DMS 273 treated with DMSO at 0.1 percent for 48 hours (cell line): ENCODE data around the gene ARHGAP26.
A peak's percentile ranks its signal among the peaks of the same experiment; 100 is the strongest.
"Not testable (repeated sequence)": the region's sequence is repeated elsewhere in the genome, so short reads cannot be mapped to it uniquely, and the experiment has no call there.

Experiments used
- DNase-seq: peaks from one replicate; lab custom pipeline; 2025; lab: John Stamatoyannopoulos, UW

ARHGAP26 gene

GRCh38 chr5:143086546-143086907, 316.4 kb downstream of the ARHGAP26 start:
- no peak for DNase-seq

DNA sequence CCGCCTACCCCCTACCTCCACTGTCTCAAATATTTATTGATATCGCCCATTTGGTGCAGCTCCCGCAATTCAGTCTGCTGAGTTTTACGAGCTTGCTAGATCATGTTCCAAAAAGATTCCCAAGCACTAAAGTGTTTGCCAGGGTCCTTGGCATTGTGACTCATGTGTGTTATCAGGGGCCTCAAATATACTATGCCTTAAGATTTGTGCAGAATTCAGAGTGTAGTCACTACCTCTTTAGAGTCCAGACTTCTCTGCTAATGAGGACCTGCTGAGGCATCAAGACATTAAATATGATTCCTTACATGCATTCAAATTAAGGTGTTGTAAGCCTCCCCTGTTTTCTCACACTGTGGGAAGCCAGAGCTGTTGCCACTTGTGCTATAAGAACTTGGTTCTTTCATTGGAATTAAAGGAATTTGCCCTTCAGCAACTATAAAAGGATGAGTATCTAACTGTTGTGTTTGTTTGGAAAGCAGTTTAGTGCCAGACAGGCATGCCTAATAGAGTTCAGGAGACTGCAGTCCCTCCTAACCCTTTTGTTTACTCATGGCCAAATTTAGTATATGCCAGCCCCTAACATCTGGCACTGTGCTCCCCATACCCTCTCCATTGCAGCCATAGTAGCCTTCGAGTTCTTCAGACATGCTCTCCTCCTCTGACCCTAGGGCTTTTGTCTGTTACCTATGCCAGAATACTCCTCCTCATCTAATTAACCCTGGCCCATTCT, 316.9 kb downstream of the ARHGAP26 start:
- DNase-seq = peak; percentile 56

DNA sequence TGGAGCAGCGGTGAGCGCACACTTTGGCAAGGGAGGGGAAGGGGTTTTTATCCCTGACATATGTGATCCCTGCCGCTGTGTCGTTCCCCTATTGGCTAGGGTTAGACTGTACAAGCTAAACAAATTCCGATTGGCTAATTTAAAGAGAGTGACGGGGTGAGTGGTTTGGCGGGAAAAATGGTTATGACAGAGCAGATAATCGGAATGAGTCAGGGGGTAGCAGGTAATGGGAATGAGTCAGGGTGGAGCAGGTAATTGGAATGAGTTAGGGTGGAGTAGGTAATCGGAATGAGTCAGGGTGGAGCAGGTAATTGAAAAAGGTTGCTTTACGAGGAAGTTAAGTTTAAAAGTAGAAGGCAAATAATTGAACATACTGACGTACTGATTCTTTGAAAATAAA, 318.5 kb downstream of the ARHGAP26 start:
- DNase-seq = not testable (repeated sequence)

- DNase-seq = not testable (repeated sequence)
Measured at GRCh38 chr5:143090044-143090443, 319.9 kb downstream of the ARHGAP26 start.

- DNase-seq = not testable (repeated sequence)
Measured at GRCh38 chr5:143092711-143093451, 322.7 kb downstream of the ARHGAP26 start.

- no peak for DNase-seq
Measured at GRCh38 chr5:143093452-143094086, 323.4 kb downstream of the ARHGAP26 start.

DNA sequence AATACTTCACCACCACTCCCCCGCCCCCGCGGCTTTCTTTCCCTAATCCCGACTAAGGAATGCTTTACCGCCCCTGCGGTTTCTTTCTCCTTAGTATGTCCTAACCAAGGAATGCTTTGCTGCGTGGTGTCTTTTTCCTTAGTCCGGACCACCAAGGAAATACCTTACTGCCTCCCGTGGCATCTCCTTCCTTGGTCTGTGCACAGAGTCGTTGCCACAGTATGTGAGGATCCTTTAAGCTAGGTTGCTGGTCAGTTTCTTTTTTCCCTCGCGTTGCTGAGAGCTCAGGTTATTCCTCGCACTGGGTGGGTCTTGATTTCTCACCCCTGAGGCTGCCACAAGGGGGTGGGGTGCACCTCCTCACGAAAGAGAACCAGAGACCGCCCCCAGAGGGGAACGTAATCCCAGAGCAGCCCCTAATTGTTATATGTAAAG, 323.9 kb downstream of the ARHGAP26 start:
- DNase-seq = no peak

DNA sequence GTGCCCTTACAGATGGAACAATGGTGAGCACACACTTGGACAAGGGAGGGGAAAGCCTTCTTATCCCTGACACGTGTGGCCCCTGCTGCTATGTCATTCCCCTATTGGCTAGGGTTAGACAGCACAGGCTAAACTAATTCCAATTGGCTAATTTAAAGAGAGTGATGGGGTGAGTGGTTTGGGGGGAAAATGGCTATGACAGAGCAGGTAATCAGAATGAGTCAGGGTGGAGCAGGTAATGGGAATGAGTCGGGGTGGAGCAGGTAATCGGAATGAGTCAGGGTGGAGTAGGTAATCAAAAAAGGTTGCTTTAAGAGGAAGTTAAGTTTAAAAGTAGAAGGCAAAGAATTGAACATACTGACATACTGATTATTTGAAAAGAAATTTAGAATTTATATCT, 324.4 kb downstream of the ARHGAP26 start:
- DNase-seq = not testable (repeated sequence)

GRCh38 chr5:143101121-143101520, 330.9 kb downstream of the ARHGAP26 start:
- DNase-seq = no peak

- DNase-seq = no peak
Measured at GRCh38 chr5:143101725-143102386, 331.7 kb downstream of the ARHGAP26 start.

DNA sequence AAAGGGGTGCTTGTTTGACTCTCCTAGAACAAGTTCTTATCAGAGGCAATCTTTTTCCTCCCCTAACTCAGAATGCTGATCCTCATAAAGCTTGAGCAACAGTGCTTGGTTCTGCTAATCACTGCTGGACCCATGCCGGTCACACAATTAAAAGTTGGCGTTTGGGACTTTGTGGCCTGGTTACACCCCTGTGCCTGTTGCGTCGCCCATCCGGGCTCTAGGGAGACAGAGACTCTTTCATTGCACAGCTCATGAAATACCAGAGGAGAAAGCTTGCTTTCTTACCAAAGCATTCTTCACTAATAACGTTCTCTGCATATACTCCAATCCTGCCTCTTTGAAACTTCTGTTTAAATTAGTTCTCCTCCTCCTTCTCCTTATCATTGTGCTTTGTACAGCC, 332.2 kb downstream of the ARHGAP26 start:
- DNase-seq = no peak

GRCh38 chr5:143105216-143105905, 335.2 kb downstream of the ARHGAP26 start:
- DNase-seq = no peak

- peak; percentile 68 for DNase-seq
Measured at GRCh38 chr5:143106174-143106573, 336.0 kb downstream of the ARHGAP26 start.

DNA sequence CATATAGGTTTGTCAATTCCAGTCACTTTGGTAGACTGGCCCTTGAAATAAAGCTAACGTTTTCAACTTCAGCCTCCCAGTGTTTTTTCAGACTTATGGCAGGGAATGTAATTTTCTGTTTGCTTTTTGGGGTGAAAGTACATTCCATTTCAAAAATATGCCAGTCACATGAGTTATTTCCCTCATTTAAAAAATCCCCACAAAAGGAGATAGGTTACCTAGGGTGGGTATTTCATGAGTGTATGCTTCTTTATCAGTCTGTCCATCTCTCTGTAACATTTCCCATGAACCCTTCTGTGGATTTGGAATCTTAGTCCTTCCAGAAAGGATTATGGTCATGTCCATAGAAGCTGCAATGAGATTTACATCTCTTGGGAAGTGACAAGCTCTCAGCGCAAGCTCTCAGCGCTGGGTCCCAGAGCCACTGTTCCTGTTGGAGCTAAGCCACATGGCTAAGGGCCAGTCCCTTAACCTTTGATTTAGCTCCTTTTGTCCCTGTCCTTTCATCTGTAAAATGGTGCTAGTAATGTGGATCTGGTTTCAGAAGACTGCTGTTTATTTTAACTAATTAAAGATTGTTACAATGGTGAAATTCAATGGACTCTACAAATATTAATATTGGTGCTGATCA, 338.4 kb downstream of the ARHGAP26 start:
- DNase-seq = no peak

DNA sequence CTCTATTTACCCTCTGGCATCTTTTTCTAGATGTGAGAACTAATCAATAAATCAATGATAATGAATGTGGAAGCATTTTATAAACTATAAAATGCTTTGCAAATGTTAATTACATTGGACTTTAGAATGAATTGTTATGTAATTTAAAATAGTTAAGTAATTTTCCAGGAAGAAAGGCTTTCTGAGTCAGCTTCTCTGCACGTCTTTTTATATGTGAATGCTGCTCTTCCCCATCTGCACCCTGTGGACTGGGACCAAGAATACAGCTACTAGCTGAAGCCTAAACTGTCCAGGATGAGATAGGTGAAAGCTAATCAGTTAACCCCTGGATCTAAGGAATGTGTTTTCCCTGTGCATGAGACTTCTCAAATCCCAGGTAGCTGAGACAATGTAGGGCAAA, 340.4 kb downstream of the ARHGAP26 start:
- no peak for DNase-seq

GRCh38 chr5:143111799-143112198, 341.6 kb downstream of the ARHGAP26 start:
- DNase-seq = no peak

- DNase-seq = no peak
Measured at GRCh38 chr5:143113461-143113860, 343.3 kb downstream of the ARHGAP26 start.

GRCh38 chr5:143114481-143114880, 344.3 kb downstream of the ARHGAP26 start:
- no peak for DNase-seq

DNA sequence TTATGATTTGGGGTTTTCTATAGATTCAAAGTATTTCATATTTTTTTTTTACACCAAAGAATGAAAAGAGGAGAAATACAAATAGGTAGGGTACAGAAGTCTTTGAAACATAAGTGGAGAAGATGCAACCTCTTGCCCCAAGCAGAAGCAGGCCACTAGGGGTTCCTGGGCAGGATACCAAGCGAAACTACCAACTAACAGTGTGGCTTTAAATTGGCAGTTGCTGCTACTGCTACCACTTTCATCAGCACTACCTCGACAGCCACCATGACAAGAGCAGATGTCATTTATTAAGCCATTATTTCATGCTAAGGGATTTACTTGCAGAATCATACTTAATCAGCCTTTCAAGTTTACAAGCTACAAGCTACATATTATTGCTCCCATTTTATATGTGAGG, 345.2 kb downstream of the ARHGAP26 start:
- no peak for DNase-seq

GRCh38 chr5:143116814-143117213, 346.6 kb downstream of the ARHGAP26 start:
- DNase-seq = no peak

- no peak for DNase-seq
Measured at GRCh38 chr5:143117821-143118220, 347.6 kb downstream of the ARHGAP26 start.
